Stomach smooth muscle (tissue), 2 donors: ENCODE data around the gene FCGBP.
"Not testable (repeated sequence)": the region's sequence is repeated elsewhere in the genome, so short reads cannot be mapped to it uniquely, and the experiment has no call there.

Experiments used
- H3K27ac ChIP-seq: one replicate; pipeline ENCODE4 v1.7.0; 2013; ENCODE audit warnings: mild to moderate bottlenecking, low read length, inconsistent platforms
- H3K27me3 ChIP-seq, 2 donors: one replicate each; pipeline ENCODE4 v1.7.0; 2013; ENCODE audit warnings: low read length in 2 of 2; ENCODE audit not compliant: insufficient read depth in 2 of 2, control insufficient read depth in 1 of 2
- H3K36me3 ChIP-seq, 2 donors: one replicate each; pipeline ENCODE4 v1.7.0; 2013; ENCODE audit warnings: low read length in 2 of 2; ENCODE audit not compliant: control insufficient read depth in 2 of 2, insufficient read depth in 2 of 2
- H3K4me1 ChIP-seq: one replicate; pipeline ENCODE4 v1.7.0; 2013; ENCODE audit warnings: low read length; ENCODE audit not compliant: control insufficient read depth, insufficient read depth
- H3K4me3 ChIP-seq, 2 donors: one replicate each; pipeline ENCODE4 v1.7.0; 2013; ENCODE audit warnings: low read length in 2 of 2
- H3K9ac ChIP-seq, 2 donors: one replicate each; pipeline ENCODE4 v1.7.0; 2013; ENCODE audit warnings: low read length in 2 of 2, mild to moderate bottlenecking in 1 of 2
- H3K9me3 ChIP-seq, 2 donors: one replicate each; pipeline ENCODE4 v1.7.0; 2013; ENCODE audit warnings: low read length in 2 of 2; ENCODE audit not compliant: control insufficient read depth in 2 of 2
- donor health status: healthy.
- donor health status: Pancreatic carcinoma.

FCGBP gene

GRCh38 chr19:39917561-39918182, 16.8 kb downstream of the FCGBP start:
- Histone ChIP-seq H3K27ac (no peak overlapping the region), H3K4me1 (no peaks in the 10 kb centered on the region), H3K4me3 (no peak overlapping the region)

GRCh38 chr19:39916851-39917396, 17.5 kb downstream of the FCGBP start:
- no peaks in the 10 kb centered on the region for H3K36me3 ChIP-seq
- H3K9ac ChIP-seq: no peak overlapping the region
- no peak overlapping the region for H3K27ac ChIP-seq
- no peaks in the 10 kb centered on the region for H3K4me1 ChIP-seq
- H3K27me3 ChIP-seq: peaks cover 4 to 8% of the 10 kb centered on the region in 2 donors
- no peaks in the 10 kb centered on the region for H3K9me3 ChIP-seq
- H3K4me3 ChIP-seq: no peak overlapping the region

More at GRCh38 chr19:39917561-39918182, 16.8 kb downstream of the FCGBP start:
- Histone ChIP-seq H3K27me3 (peaks cover 4 to 8% of the 10 kb centered on the region in 2 donors), H3K9ac (no peak overlapping the region), H3K36me3 (no peaks in the 10 kb centered on the region), H3K9me3 (no peaks in the 10 kb centered on the region)

GRCh38 chr19:39916236-39916635, 18.2 kb downstream of the FCGBP start:
- no peaks in the 10 kb centered on the region for H3K9me3 ChIP-seq
- peaks cover 4 to 8% of the 10 kb centered on the region in 2 donors for H3K27me3 ChIP-seq
- H3K27ac ChIP-seq: no peak overlapping the region
- H3K4me3 ChIP-seq: no peak overlapping the region
- H3K4me1 ChIP-seq: no peaks in the 10 kb centered on the region
- H3K9ac ChIP-seq: no peak overlapping the region
- H3K36me3 ChIP-seq: no peaks in the 10 kb centered on the region

GRCh38 chr19:39915848-39916215, 18.6 kb downstream of the FCGBP start:
- Histone ChIP-seq H3K4me1 (no peaks in the 10 kb centered on the region), H3K9ac (no peak overlapping the region), H3K27me3 (peaks cover 4 to 8% of the 10 kb centered on the region in 2 donors)

GRCh38 chr19:39915101-39915847, 19.2 kb downstream of the FCGBP start:
- Histone ChIP-seq H3K27me3 (peaks cover 4 to 8% of the 10 kb centered on the region in 2 donors), H3K9me3 (no peaks in the 10 kb centered on the region), H3K27ac (no peak overlapping the region), H3K36me3 (no peaks in the 10 kb centered on the region), H3K4me1 (no peaks in the 10 kb centered on the region), H3K4me3 (no peak overlapping the region), H3K9ac (no peak overlapping the region)

More at GRCh38 chr19:39915848-39916215, 18.6 kb downstream of the FCGBP start:
- Histone ChIP-seq H3K36me3 (no peaks in the 10 kb centered on the region), H3K4me3 (no peak overlapping the region), H3K27ac (no peak overlapping the region), H3K9me3 (no peaks in the 10 kb centered on the region)

GRCh38 chr19:39913682-39914333, 20.6 kb downstream of the FCGBP start:
- Histone ChIP-seq H3K9me3 (no peaks in the 10 kb centered on the region), H3K4me1 (no peaks in the 10 kb centered on the region), H3K4me3 (no peak overlapping the region), H3K9ac (no peak overlapping the region), H3K36me3 (no peaks in the 10 kb centered on the region), H3K27ac (no peak overlapping the region), H3K27me3 (peaks cover 4 to 8% of the 10 kb centered on the region in 2 donors)

GRCh38 chr19:39908803-39909202, 25.6 kb downstream of the FCGBP start:
- no peaks in the 10 kb centered on the region for H3K9me3 ChIP-seq
- H3K27me3 ChIP-seq: no peaks in the 10 kb centered on the region
- H3K9ac ChIP-seq: no peak overlapping the region
- no peak overlapping the region for H3K27ac ChIP-seq
- no peaks in the 10 kb centered on the region for H3K4me1 ChIP-seq
- no peak overlapping the region for H3K4me3 ChIP-seq
- H3K36me3 ChIP-seq: no peaks in the 10 kb centered on the region

- Histone ChIP-seq H3K9me3 (no peaks in the 10 kb centered on the region), H3K36me3 (no peaks in the 10 kb centered on the region), H3K27ac (no peak overlapping the region), H3K4me3 (no peak overlapping the region), H3K9ac (no peak overlapping the region), H3K27me3 (no peaks in the 10 kb centered on the region), H3K4me1 (no peaks in the 10 kb centered on the region)
Observed at GRCh38 chr19:39906820-39907611, 27.4 kb downstream of the FCGBP start.

- Histone ChIP-seq H3K9ac (no peak overlapping the region), H3K9me3 (no peaks in the 10 kb centered on the region), H3K27ac (no peak overlapping the region), H3K4me3 (no peak overlapping the region), H3K27me3 (no peaks in the 10 kb centered on the region), H3K36me3 (no peaks in the 10 kb centered on the region), H3K4me1 (no peaks in the 10 kb centered on the region)
Observed at GRCh38 chr19:39906283-39906682, 28.2 kb downstream of the FCGBP start.

GRCh38 chr19:39903486-39904091, 30.8 kb downstream of the FCGBP start:
- H3K4me1 ChIP-seq, H3K4me3 ChIP-seq, H3K27me3 ChIP-seq, H3K36me3 ChIP-seq, H3K27ac ChIP-seq, H3K9me3 ChIP-seq, H3K9ac ChIP-seq: not testable (repeated sequence)
